HG03520 (cell line): Measurements from ENCODE around the gene PRRC2A.
A peak's percentile ranks its signal among the peaks of the same experiment; 100 is the strongest.

ENCODE experiments used
- ATAC-seq: cut with Tn5 transposase; IDR thresholded peaks from one replicate; pipeline ENCODE4 v1.9.1; 2021; ENCODE audit warnings: mild to moderate bottlenecking, moderate library complexity; ENCODE audit not compliant: unreplicated experiment

Gene PRRC2A

GRCh38 chr6:31664790-31665500 lies 44.4 kb downstream of the PRRC2A start, which contains the start of gene GPANK1:
GPANK1 (minus strand) TSS chr6:31664997; CDS start chr6:31664478, 519 bp downstream.
- peak; percentile 28 for ATAC-seq

- ATAC-seq = peak; percentile 72
Observed at GRCh38 chr6:31665501-31666336, 45.2 kb downstream of the PRRC2A start, which contains the start of gene CSNK2B. CSNK2B (plus strand) TSS chr6:31666080; CDS start chr6:31666832, 752 bp downstream.

GRCh38 chr6:31666337-31666965 lies 45.9 kb downstream of the PRRC2A start:
- ATAC-seq = no peak

- ATAC-seq = no peak
Observed at GRCh38 chr6:31669676-31670075, 49.2 kb downstream of the PRRC2A start, which contains the start of gene LY6G5B. LY6G5B (plus strand) TSS chr6:31669976; CDS start chr6:31670951, 975 bp downstream.

- no peak for ATAC-seq
Observed at GRCh38 chr6:31676322-31676903, 55.9 kb downstream of the PRRC2A start.

GRCh38 chr6:31676904-31677303 lies 56.4 kb downstream of the PRRC2A start:
- no peak for ATAC-seq

- ATAC-seq = no peak
Observed at GRCh38 chr6:31677955-31678354, 57.4 kb downstream of the PRRC2A start.

GRCh38 chr6:31680226-31681134 lies 60.0 kb downstream of the PRRC2A start, which contains the start of gene LY6G5C:
LY6G5C (minus strand) TSS chr6:31681067; CDS start chr6:31680373, 694 bp downstream.
- no peak for ATAC-seq

- ATAC-seq = no peak
Observed at GRCh38 chr6:31681135-31681671, 60.7 kb downstream of the PRRC2A start.

- ATAC-seq = no peak
Observed at GRCh38 chr6:31683591-31683990, 63.1 kb downstream of the PRRC2A start.

- ATAC-seq = no peak
Observed at GRCh38 chr6:31686483-31686882, 66.0 kb downstream of the PRRC2A start.

GRCh38 chr6:31687321-31687720 lies 66.8 kb downstream of the PRRC2A start:
- no peak for ATAC-seq
